Ovary (tissue), 9 donors: ENCODE data around the gene LGALS1. TPM values are rescaled to one million over a fixed set of nuclear protein-coding genes. Genes with fewer than 3 reads are reported as not detected.

ENCODE experiments used
- DNase-seq, 5 donors: peaks; one replicate each; pipeline ENCODE4 v3.0.0-alpha.2; 2019 to 2020
- H3K27ac ChIP-seq, 2 donors: fragments of 200-600 bp; one replicate each; pipeline versions ENCODE4 v1.5.1 to v1.8.0; 2019 to 2022
- H3K27me3 ChIP-seq: fragments of 200-600 bp; one replicate; pipeline ENCODE4 v1.8.0; 2022
- H3K36me3 ChIP-seq: fragments of 200-600 bp; sonication (generic); one replicate; pipeline ENCODE4 v1.5.1; 2019
- H3K4me1 ChIP-seq: one replicate; pipeline ENCODE4 v1.8.1; 2013; ENCODE audit warnings: mild to moderate bottlenecking, moderate library complexity; ENCODE audit not compliant: insufficient read depth
- H3K4me3 ChIP-seq: fragments of 200-600 bp; sonication (generic); one replicate; pipeline ENCODE4 v1.5.1; 2017
- H3K9me3 ChIP-seq, 2 donors: fragments of 200-600 bp in 1 of 2; sonication (generic) in 1 of 2; one replicate each; pipeline versions ENCODE4 v1.5.1 to v1.8.1; 2013 to 2019; ENCODE audit warnings: mild to moderate bottlenecking in 1 of 2, moderate library complexity in 1 of 2
- EP300 ChIP-seq: sonication (generic); formaldehyde crosslinking; IDR thresholded peaks from one replicate; pipeline ENCODE4 v1.6.1; 2017; ENCODE audit warnings: antibody characterized with exemption
- POLR2A ChIP-seq: fragments of 450-650 bp; IDR thresholded peaks from one replicate; pipeline ENCODE4 v1.6.1; 2017; ENCODE audit warnings: antibody characterized with exemption, mild to moderate bottlenecking, moderate library complexity
- WGBS, 3 donors: extraction: QIAGEN DNeasy Blood & Tissue Kit in 1 of 3; methylation state at CpG; one replicate each; pipeline versions ENCODE4 v1.1.5 to v1.1.7; 2013 to 2017; 5-methylcytosine and 5-hydroxymethylcytosine counted together
- intact Hi-C, 4 donors: fragments of 100-400 bp; cut with DNase I; formaldehyde crosslinking; loops; one replicate each; pipeline versions ENCODE4 v1.11.0 to v1.15.1; 2022 to 2023
- polyA plus RNA-seq, 2 donors: library from polyadenylated mRNA; stranded (reverse); fragments of 200-250 nt in 1 of 2; fragments of 350-450 nt in 1 of 2; fragmentation: Illumina TruSeq in 1 of 2; extraction: RNeasy Lipid Tissue Mini Kit (QIAGEN cat#74804) in 1 of 2; gene quantifications; one replicate each; pipeline ENCODE4 v1.2.3, GENCODE V29; 2013 to 2014
- total RNA-seq, 7 donors: library from RNA; depleted of rRNA in 2 of 7; stranded (reverse); fragments of >200 nt in 2 of 7; fragmentation: NEBNext Ultra II Directional in 3 of 7; extraction: Animal tissue kit (Norgen Biotek cat#: 25700) in 3 of 7; gene quantifications; one replicate each; pipeline versions ENCODE4 v1.1.0 to v1.2.4, GENCODE V29; 2016 to 2023
- TF ChIP-seq, protein P1 (sequence below), 3 donors: fragments of 450-650 bp in 2 of 3; fragments of 200-600 bp in 1 of 3; IDR thresholded peaks; one replicate each; pipeline versions ENCODE4 v1.5.1 to v1.8.0; 2016 to 2022; ENCODE audit warnings: antibody characterized with exemption in 3 of 3, mild to moderate bottlenecking in 1 of 3
- donor health status: DM: no; HTN: no; CAD: no; lungs with moderate emphysema.
- donor health status: DM: no; HTN: no; CAD: no.
- donor health status: Bipolar disorder and iron deficiency.
- donor health status: DM: yes; HTN: yes; CAD: no.
- donor health status: DM: no; HTN: no; CAD: no.
- donor health status: DM: yes; HTN: yes; CAD: no.

The LGALS1 gene
- total and polyA plus RNA-seq, 9 donors: 331 to 1,819 (median 1,125) TPM

DNA sequence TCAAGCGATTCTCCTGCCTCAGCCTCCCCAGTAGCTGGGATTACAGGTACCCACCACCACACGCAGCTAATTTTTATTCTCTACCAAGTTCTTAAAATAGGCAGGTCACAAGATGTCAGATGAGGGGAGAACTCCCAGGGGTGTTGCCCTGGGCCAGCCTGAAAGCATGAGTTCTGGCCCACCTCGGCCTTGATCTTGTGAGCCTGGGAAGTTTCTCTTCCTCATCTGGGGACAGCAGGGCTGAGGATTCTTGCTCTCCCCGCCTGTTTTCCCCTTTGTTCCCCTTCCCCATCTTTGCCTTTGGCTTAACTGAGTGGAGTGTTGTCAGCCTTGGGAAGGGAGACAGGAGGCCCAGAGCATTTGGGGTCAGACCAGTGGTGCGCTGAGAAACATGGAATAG lies 13.4 kb upstream of the LGALS1 start:
- TF ChIP-seq, protein P1, sequence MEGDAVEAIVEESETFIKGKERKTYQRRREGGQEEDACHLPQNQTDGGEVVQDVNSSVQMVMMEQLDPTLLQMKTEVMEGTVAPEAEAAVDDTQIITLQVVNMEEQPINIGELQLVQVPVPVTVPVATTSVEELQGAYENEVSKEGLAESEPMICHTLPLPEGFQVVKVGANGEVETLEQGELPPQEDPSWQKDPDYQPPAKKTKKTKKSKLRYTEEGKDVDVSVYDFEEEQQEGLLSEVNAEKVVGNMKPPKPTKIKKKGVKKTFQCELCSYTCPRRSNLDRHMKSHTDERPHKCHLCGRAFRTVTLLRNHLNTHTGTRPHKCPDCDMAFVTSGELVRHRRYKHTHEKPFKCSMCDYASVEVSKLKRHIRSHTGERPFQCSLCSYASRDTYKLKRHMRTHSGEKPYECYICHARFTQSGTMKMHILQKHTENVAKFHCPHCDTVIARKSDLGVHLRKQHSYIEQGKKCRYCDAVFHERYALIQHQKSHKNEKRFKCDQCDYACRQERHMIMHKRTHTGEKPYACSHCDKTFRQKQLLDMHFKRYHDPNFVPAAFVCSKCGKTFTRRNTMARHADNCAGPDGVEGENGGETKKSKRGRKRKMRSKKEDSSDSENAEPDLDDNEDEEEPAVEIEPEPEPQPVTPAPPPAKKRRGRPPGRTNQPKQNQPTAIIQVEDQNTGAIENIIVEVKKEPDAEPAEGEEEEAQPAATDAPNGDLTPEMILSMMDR (IDR thresholded peaks at IDR 0.05): no peak
- TF ChIP-seq POLR2A (no peak), EP300 (no peak)
- peaks cover 11% of the 10 kb centered on the region for H3K4me1 ChIP-seq
- no peaks in the 10 kb centered on the region for H3K36me3 ChIP-seq
- no peak for DNase-seq
- H3K27me3 ChIP-seq: no peaks in the 10 kb centered on the region
- H3K9me3 ChIP-seq: no peaks in the 10 kb centered on the region
- intact Hi-C loops: loop anchor here in 1 of 4 donors (5.0 kb wide), 1 partner anchor 140 kb away; no protein-coding TSS in a partner anchor
- H3K27ac ChIP-seq: peak overlapping the region in 1 of 2 donors; percentile 19
- no peak overlapping the region for H3K4me3 ChIP-seq
- 77 to 86% (median 85%) methylated on average over 5 of the region's 5 CpGs for WGBS, 3 donors

DNA sequence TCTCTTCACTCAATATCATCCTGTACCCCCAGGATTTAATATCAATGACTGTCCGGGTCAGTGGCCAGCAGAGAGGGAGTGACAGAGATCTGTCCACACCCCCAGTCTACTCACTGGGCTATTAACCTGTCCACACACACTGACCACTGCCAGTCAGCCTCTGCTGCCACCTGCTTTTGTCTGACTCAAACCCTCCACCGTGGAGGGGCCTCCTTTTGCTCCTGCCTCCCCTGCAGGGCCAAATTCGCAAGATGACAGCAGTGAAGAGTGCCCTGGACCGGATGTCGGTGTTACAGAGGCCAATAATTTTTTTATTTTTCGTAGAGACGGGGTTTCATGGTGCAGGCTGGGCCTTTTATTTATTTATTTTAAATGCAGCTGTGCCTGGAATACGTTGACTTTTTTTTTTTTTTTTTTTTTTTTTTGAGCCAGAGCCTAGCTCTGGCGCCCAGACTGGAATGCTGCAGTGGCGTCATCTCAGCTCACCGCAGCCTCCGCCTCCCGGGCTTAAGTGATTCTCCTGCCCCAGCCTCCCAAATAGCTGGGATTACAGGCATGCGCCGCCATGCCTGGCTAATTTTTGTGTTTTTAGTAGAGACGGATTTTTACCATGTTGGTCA lies 11.8 kb upstream of the LGALS1 start:
- no peaks in the 10 kb centered on the region for H3K27me3 ChIP-seq
- TF ChIP-seq, protein P1 (IDR thresholded peaks at IDR 0.05): no peak
- TF ChIP-seq EP300 (no peak), POLR2A (no peak)
- no peaks in the 10 kb centered on the region for H3K36me3 ChIP-seq
- 33 to 70% (median 36%) methylated on average over 16 of the region's 16 CpGs for WGBS, 3 donors
- no peaks in the 10 kb centered on the region for H3K9me3 ChIP-seq
- DNase-seq: no peak
- no peak overlapping the region for H3K27ac ChIP-seq
- intact Hi-C loops: loop anchor here in 1 of 4 donors (5.0 kb wide), 1 partner anchor 139 kb away; no protein-coding TSS in a partner anchor
- no peak overlapping the region for H3K4me3 ChIP-seq
- H3K4me1 ChIP-seq: peaks cover 9% of the 10 kb centered on the region

DNA sequence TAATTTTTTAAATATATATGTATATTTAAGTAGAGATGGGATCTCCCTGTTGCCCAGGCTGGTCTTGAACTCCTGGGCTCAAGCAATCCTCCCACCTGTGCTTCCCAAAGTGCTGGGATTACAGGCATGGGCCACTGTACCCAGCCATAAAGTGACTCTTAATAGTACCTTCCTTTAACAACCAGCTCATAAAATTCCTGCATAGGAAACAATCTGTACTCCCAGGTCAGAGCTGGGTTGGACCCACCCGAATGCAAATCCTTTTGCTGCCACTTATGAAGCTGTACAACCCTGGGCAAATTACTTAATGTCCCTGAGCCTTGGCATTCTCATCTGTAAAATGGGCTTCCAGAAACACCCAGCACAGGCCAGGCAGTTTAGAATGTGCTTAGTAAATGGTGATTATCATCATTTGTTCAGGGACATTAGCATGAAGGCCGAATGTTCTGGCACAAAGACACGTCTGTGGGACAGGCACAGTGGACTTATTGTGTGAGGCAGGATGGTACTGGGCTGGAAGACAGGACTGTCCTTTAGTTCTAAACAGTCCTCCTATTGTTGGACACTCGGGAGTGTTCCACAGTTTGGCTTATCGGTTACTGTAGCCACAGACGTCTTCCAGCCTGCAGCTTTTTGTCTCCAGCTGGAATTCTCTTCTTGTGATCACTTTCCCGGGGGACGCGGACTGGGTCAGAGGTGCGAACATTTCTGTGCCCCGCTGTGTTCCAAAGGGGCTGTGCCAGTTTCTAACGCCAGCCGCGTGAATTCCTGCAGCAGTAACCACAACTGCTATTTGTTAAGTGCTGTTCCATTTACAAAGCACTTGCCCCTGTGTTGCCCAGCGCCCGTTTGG lies 11.0 kb upstream of the LGALS1 start:
- H3K27ac ChIP-seq: no peak overlapping the region
- DNase-seq: peak in 2 of 5 donors; percentile 31 to 68
- no peaks in the 10 kb centered on the region for H3K9me3 ChIP-seq
- H3K4me1 ChIP-seq: peaks cover 6% of the 10 kb centered on the region
- H3K36me3 ChIP-seq: no peaks in the 10 kb centered on the region
- no peaks in the 10 kb centered on the region for H3K27me3 ChIP-seq
- 32 to 65% (median 33%) methylated on average over 16 of the region's 16 CpGs for WGBS, 3 donors
- TF ChIP-seq EP300: no peak
- intact Hi-C loops: loop anchor here in 1 of 4 donors (5.0 kb wide), 1 partner anchor 138 kb away; no protein-coding TSS in a partner anchor
- H3K4me3 ChIP-seq: no peak overlapping the region

DNA sequence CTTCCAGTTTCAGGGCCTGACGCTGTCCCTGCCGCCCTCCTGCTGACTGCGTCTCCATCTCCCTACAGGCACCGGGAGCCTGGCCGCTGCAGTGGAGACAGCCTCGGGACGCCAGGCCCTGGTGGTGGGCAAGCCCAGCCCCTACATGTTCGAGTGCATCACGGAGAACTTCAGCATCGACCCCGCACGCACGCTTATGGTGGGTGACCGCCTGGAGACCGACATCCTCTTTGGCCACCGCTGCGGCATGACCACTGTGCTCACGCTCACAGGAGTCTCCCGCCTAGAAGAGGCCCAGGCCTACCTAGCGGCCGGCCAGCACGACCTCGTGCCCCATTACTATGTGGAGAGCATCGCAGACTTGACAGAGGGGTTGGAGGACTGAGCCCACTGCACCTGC lies 9.9 kb upstream of the LGALS1 start:
- Histone ChIP-seq H3K27ac (no peak overlapping the region), H3K4me1 (peaks cover 3% of the 10 kb centered on the region), H3K4me3 (no peak overlapping the region), H3K27me3 (no peaks in the 10 kb centered on the region), H3K9me3 (no peaks in the 10 kb centered on the region), H3K36me3 (no peaks in the 10 kb centered on the region)
- intact Hi-C loops: no loop called here
- TF ChIP-seq POLR2A (no peak), EP300 (no peak)
- TF ChIP-seq, protein P1 (IDR thresholded peaks at IDR 0.05): no peak
- no peak for DNase-seq
- 90 to 93% (median 90%) methylated on average over 24 of the region's 24 CpGs for WGBS, 3 donors
